Endodermal cell (in vitro differentiated cells): ENCODE measurements around the gene ABTB2. TPM values are rescaled to one million over a fixed set of nuclear protein-coding genes. Genes with fewer than 3 reads are reported as not detected.
A peak's percentile ranks its signal among the peaks of the same experiment; 100 is the strongest.

ENCODE experiments used
- DNase-seq: peaks from one replicate; pipeline ENCODE4 v3.0.0-alpha.2; 2017
- H3K27ac ChIP-seq: 2 replicates; pipeline ENCODE4 v1.5.1; 2013; ENCODE audit warnings: mild to moderate bottlenecking, low read depth, low read length, moderate library complexity
- H3K27me3 ChIP-seq: 2 replicates; pipeline ENCODE4 v1.6.1; 2013; ENCODE audit warnings: mild to moderate bottlenecking, low read length, moderate library complexity; ENCODE audit not compliant: insufficient read depth, control insufficient read depth, poor library complexity, severe bottlenecking
- H3K36me3 ChIP-seq: 2 replicates; pipeline ENCODE4 v1.7.0; 2013; ENCODE audit warnings: mild to moderate bottlenecking, low read length, moderate library complexity; ENCODE audit not compliant: control insufficient read depth, insufficient read depth
- H3K4me1 ChIP-seq: one replicate; pipeline ENCODE4 v1.7.0; 2013; ENCODE audit warnings: low read length; ENCODE audit not compliant: control insufficient read depth, insufficient read depth
- H3K4me3 ChIP-seq: 2 replicates; pipeline ENCODE4 v1.5.1; 2013; ENCODE audit warnings: mild to moderate bottlenecking, low read length, moderate library complexity
- H3K9ac ChIP-seq: 2 replicates; pipeline ENCODE4 v1.6.1; 2013; ENCODE audit warnings: mild to moderate bottlenecking, low read length, moderate library complexity; ENCODE audit not compliant: poor library complexity, severe bottlenecking; ENCODE audit errors: extremely low read depth
- H3K9me3 ChIP-seq: 2 replicates; pipeline ENCODE4 v1.6.1; 2013; ENCODE audit warnings: mild to moderate bottlenecking, low read length, moderate library complexity; ENCODE audit not compliant: control insufficient read depth
- H3K27ac Mint-ChIP-seq: 2 replicates; pipeline ENCODE4 v1.8.0; 2020; ENCODE audit warnings: mixed read lengths
- H3K27me3 Mint-ChIP-seq: 2 replicates; pipeline ENCODE4 v1.8.0; 2021; ENCODE audit warnings: mild to moderate bottlenecking, mixed read lengths; ENCODE audit not compliant: insufficient read depth
- H3K36me3 Mint-ChIP-seq: 2 replicates; pipeline ENCODE4 v1.8.0; 2020; ENCODE audit warnings: low read depth, mixed read lengths
- H3K4me1 Mint-ChIP-seq: 2 replicates; pipeline ENCODE4 v1.8.0; 2020; ENCODE audit warnings: mixed read lengths
- H3K4me3 Mint-ChIP-seq: 2 replicates; pipeline ENCODE4 v1.8.0; 2020; ENCODE audit warnings: mild to moderate bottlenecking, moderate library complexity, mixed read lengths
- H3K9me3 Mint-ChIP-seq: 2 replicates; pipeline ENCODE4 v1.8.0; 2020; ENCODE audit warnings: mild to moderate bottlenecking, mixed read lengths
- WGBS, 2 experiments: methylation state at CpG; one replicate each; pipeline versions ENCODE4 v1.1.5 to v1.1.7; 2013; ENCODE audit warnings: missing lambda C conversion rate in 2 of 2, mixed read lengths in 1 of 2; ENCODE audit not compliant: insufficient coverage in 1 of 2, insufficient read length in 1 of 2; 5-methylcytosine and 5-hydroxymethylcytosine counted together
- total RNA-seq, 2 donors: library from RNA; stranded (reverse); fragmentation: NEBNext Ultra II Directional in 1 of 2; extraction: Animal tissue kit (Norgen Biotek cat#: 25700) in 1 of 2; gene quantifications; 2 replicates in 1 of 2; 3 replicates in 1 of 2; pipeline ENCODE4 v1.2.1, GENCODE V29; 2021
- TF ChIP-seq, protein P1 (sequence below): fragments of 200-600 bp; sonication (generic); conservative IDR thresholded peaks from 2 replicates; pipeline ENCODE4 v1.5.0; 2021; ENCODE audit warnings: antibody characterized with exemption, mild to moderate bottlenecking

Gene ABTB2
- total RNA-seq, 2 donors from 2014 or later: 2.9 to 5.2 TPM

DNA sequence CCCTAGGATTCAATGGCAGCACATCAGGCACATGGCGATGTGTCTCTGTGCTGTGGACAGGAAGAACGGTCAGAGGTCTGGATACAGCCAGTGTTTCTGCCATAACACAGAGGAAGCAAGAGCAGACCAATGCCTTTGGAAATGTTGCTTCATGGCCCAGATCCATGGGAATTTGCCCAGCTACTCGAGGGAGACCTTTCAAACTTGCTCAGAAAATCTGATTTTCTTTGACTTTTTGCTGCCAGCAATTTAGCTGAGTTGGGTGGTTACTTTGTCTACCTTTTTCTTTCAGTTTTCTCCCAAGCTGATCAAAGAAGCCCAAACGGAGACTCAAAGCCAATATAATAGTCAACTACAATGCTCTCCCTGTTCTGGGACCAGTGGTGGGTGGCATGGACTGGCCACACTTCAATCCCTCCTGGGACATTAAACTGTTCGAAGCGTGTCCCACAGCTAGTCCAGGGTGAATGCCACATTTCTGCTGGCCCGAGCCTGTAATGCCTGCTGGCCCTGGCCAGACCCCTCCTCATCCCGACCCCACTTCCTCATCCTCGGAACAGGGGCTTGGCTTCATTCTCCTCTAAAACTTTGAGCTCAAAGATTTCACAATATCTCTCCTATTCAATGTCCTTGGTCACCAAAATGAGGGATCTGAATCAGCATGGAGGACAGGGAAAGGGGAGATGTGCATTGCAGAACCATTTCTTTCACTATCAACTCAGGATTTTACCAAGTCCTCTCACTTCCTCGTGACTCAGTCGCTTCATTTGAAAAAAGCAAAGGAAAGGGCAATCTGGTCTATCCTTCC lies 93.3 kb downstream of the ABTB2 start:
- Mint-ChIP-seq H3K9me3 (no peaks in the 10 kb centered on the region), H3K27ac (no peak overlapping the region), H3K36me3 (no peaks in the 10 kb centered on the region), H3K4me1 (peaks cover 23% of the 10 kb centered on the region), H3K27me3 (peaks cover 5% of the 10 kb centered on the region), H3K4me3 (no peak overlapping the region)
- WGBS, 2 experiments: 93 to 95% methylated on average over 6 to 11 of the region's 11 CpGs
- Histone ChIP-seq H3K9me3 (no peaks in the 10 kb centered on the region), H3K36me3 (no peaks in the 10 kb centered on the region), H3K4me3 (no peak overlapping the region), H3K9ac (no peak overlapping the region), H3K4me1 (peaks cover 22% of the 10 kb centered on the region), H3K27ac (no peak overlapping the region), H3K27me3 (no peaks in the 10 kb centered on the region)
- TF ChIP-seq, protein P1, sequence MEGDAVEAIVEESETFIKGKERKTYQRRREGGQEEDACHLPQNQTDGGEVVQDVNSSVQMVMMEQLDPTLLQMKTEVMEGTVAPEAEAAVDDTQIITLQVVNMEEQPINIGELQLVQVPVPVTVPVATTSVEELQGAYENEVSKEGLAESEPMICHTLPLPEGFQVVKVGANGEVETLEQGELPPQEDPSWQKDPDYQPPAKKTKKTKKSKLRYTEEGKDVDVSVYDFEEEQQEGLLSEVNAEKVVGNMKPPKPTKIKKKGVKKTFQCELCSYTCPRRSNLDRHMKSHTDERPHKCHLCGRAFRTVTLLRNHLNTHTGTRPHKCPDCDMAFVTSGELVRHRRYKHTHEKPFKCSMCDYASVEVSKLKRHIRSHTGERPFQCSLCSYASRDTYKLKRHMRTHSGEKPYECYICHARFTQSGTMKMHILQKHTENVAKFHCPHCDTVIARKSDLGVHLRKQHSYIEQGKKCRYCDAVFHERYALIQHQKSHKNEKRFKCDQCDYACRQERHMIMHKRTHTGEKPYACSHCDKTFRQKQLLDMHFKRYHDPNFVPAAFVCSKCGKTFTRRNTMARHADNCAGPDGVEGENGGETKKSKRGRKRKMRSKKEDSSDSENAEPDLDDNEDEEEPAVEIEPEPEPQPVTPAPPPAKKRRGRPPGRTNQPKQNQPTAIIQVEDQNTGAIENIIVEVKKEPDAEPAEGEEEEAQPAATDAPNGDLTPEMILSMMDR: no peak
- DNase-seq: no peak

GRCh38 chr11:34263441-34264091 lies 94.2 kb downstream of the ABTB2 start:
- peaks cover 22% of the 10 kb centered on the region for H3K4me1 ChIP-seq
- Mint-ChIP-seq H3K27ac (peak overlapping the region; percentile 47), H3K4me3 (no peak overlapping the region), H3K27me3 (peaks cover 9% of the 10 kb centered on the region), H3K4me1 (peaks cover 23% of the 10 kb centered on the region), H3K36me3 (no peaks in the 10 kb centered on the region), H3K9me3 (no peaks in the 10 kb centered on the region)
- no peaks in the 10 kb centered on the region for H3K27me3 ChIP-seq
- TF ChIP-seq, protein P1: peak; percentile 17
- no peak overlapping the region for H3K27ac ChIP-seq
- peak; percentile 75 for DNase-seq
- 81 to 89% methylated on average over 7 of the region's 7 CpGs for WGBS, 2 experiments
- H3K9ac ChIP-seq: no peak overlapping the region
- H3K36me3 ChIP-seq: no peaks in the 10 kb centered on the region
- no peaks in the 10 kb centered on the region for H3K9me3 ChIP-seq
- no peak overlapping the region for H3K4me3 ChIP-seq

DNA sequence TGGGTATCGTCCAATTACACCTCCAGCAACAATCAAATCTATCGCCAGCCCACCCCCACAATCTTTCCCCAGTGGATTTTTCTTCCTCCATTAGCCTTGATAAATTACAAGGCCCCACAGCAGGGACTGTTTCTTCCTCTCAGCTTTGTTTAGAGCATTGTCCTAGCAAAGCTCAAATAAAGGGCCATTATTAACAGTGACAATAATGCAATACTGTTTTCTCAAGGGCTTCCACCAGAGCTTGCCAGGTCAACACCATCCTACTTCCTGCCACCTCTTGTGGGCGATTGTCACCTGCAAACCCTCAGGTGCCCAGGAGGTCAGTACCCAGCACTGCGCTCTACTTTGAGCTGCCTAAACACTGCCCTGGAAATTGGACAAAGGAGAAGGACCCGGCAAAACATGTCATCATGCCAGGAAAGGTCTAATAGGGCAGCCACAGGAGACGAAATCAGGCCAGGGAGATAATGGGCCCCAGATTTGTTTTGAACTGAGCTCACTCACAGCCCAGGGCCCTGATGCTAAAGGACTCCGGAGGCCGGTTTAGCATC lies 95.2 kb downstream of the ABTB2 start:
- Histone ChIP-seq H3K36me3 (no peaks in the 10 kb centered on the region), H3K27me3 (peaks cover 2% of the 10 kb centered on the region), H3K27ac (no peak overlapping the region), H3K9me3 (no peaks in the 10 kb centered on the region), H3K4me3 (no peak overlapping the region), H3K4me1 (peaks cover 22% of the 10 kb centered on the region), H3K9ac (no peak overlapping the region)
- WGBS, 2 experiments: 92 to 96% methylated on average over 7 to 8 of the region's 8 CpGs
- Mint-ChIP-seq H3K4me3 (no peak overlapping the region), H3K27ac (no peak overlapping the region), H3K27me3 (peaks cover 15% of the 10 kb centered on the region), H3K9me3 (no peaks in the 10 kb centered on the region), H3K4me1 (peaks cover 23% of the 10 kb centered on the region), H3K36me3 (no peaks in the 10 kb centered on the region)
- no peak for DNase-seq
- TF ChIP-seq, protein P1: no peak
